Measurements from ENCODE around the gene RASA4.
"Not testable (repeated sequence)": the region's sequence is repeated elsewhere in the genome, so short reads cannot be mapped to it uniquely, and the experiment has no call there.

Gene RASA4

GRCh38 chr7:102542083-102542482 is 74.5 kb downstream of the RASA4 start:
- DNase-seq = not testable (repeated sequence)

- DNase-seq = not testable (repeated sequence)
Measured at GRCh38 chr7:102540604-102541003, 76.0 kb downstream of the RASA4 start.

GRCh38 chr7:102535062-102535615 is 81.4 kb downstream of the RASA4 start:
- DNase-seq = not testable (repeated sequence)

GRCh38 chr7:102532127-102532526 is 84.4 kb downstream of the RASA4 start:
- not testable (repeated sequence) for DNase-seq

DNA sequence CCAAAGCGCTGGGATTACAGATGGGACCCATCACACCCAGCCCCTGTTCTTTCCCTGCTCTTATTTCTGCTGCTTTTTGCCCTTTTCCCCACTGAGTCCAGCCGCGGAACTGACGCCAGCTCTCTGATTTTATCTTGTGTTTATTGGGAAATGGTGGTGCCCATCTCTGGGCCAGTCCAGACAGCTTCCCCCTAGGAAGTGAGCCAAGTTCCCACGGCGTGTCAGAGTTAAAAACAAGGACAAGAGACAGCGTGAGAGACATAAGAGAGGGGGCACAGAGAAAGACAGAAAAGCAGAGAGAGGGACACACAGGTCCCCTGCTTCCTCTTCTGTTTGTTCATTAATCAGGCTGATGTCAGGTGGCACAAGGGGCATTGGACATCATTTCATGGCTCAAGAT is 85.0 kb downstream of the RASA4 start:
- DNase-seq = not testable (repeated sequence)

- not testable (repeated sequence) for DNase-seq
Measured at GRCh38 chr7:102527822-102528793, 88.4 kb downstream of the RASA4 start.

GRCh38 chr7:102527182-102527581 is 89.4 kb downstream of the RASA4 start:
- DNase-seq = not testable (repeated sequence)

- DNase-seq = not testable (repeated sequence)
Measured at GRCh38 chr7:102524803-102525202, 91.8 kb downstream of the RASA4 start.
